H9 (cell line): ENCODE data around the gene BYSL. TPM values are rescaled to one million over a fixed set of nuclear protein-coding genes. Genes with fewer than 3 reads are reported as not detected.

ENCODE experiments used
- DNase-seq: peaks from one replicate; pipeline ENCODE4 v3.0.0-alpha.2; 2017
- H2AFZ ChIP-seq: one replicate; pipeline ENCODE4 v1.6.1; 2013; ENCODE audit warnings: mild to moderate bottlenecking, low read length, control low read depth, moderate library complexity
- H2AK5ac ChIP-seq: 2 replicates; pipeline ENCODE4 v1.6.1; 2013; ENCODE audit warnings: low read length, control low read depth, mixed read lengths; ENCODE audit not compliant: insufficient read length
- H2BK120ac ChIP-seq: one replicate; pipeline ENCODE4 v1.6.1; 2013; ENCODE audit warnings: low read depth, mild to moderate bottlenecking, low read length, control low read depth, inconsistent platforms; ENCODE audit not compliant: poor library complexity, severe bottlenecking
- H2BK12ac ChIP-seq: 2 replicates; pipeline ENCODE4 v1.6.1; 2013; ENCODE audit warnings: low read length, control low read depth, mixed read lengths, low read depth; ENCODE audit not compliant: insufficient read length
- H2BK15ac ChIP-seq: 2 replicates; pipeline ENCODE4 v1.6.1; 2013; ENCODE audit warnings: low read depth, low read length, control low read depth
- H2BK20ac ChIP-seq: one replicate; pipeline ENCODE4 v1.6.1; 2013; ENCODE audit warnings: low read depth, mild to moderate bottlenecking, low read length, control low read depth, inconsistent platforms; ENCODE audit not compliant: poor library complexity, severe bottlenecking
- H2BK5ac ChIP-seq: 2 replicates; pipeline ENCODE4 v1.6.1; 2013; ENCODE audit warnings: low read length, control low read depth, mixed read lengths; ENCODE audit not compliant: insufficient read length
- H3K14ac ChIP-seq: 2 replicates; pipeline ENCODE4 v1.6.1; 2013; ENCODE audit warnings: low read length, control low read depth; ENCODE audit not compliant: insufficient read depth
- H3K18ac ChIP-seq: 2 replicates; pipeline ENCODE4 v1.6.1; 2013; ENCODE audit warnings: low read depth, mild to moderate bottlenecking, mixed read lengths, low read length, control low read depth; ENCODE audit not compliant: insufficient read length
- H3K23ac ChIP-seq: 2 replicates; pipeline ENCODE4 v1.6.1; 2013; ENCODE audit warnings: low read length, control low read depth, mixed read lengths, low read depth; ENCODE audit not compliant: insufficient read length
- H3K23me2 ChIP-seq: 2 replicates; pipeline ENCODE4 v1.6.1; 2013; ENCODE audit warnings: low read depth, mild to moderate bottlenecking, mixed read lengths, low read length, control low read depth; ENCODE audit not compliant: insufficient read length, poor library complexity, severe bottlenecking
- H3K27ac ChIP-seq: 2 replicates; pipeline ENCODE4 v1.5.1; 2013; ENCODE audit warnings: low read length, control low read depth, mixed read lengths, low read depth; ENCODE audit not compliant: insufficient read length
- H3K27me3 ChIP-seq: 2 replicates; pipeline ENCODE4 v1.6.1; 2013; ENCODE audit warnings: low read length, control low read depth, inconsistent platforms; ENCODE audit not compliant: insufficient read depth
- H3K4ac ChIP-seq: 2 replicates; pipeline ENCODE4 v1.6.1; 2013; ENCODE audit warnings: low read depth, mild to moderate bottlenecking, control low read depth, inconsistent platforms, low read length, moderate library complexity
- H3K4me1 ChIP-seq: 2 replicates; pipeline ENCODE4 v1.6.1; 2013; ENCODE audit warnings: low read length, control low read depth, inconsistent platforms; ENCODE audit not compliant: insufficient read depth
- H3K4me2 ChIP-seq: 2 replicates; pipeline ENCODE4 v1.6.1; 2013; ENCODE audit warnings: low read length, control low read depth, mixed read lengths; ENCODE audit not compliant: insufficient read length, insufficient read depth
- H3K56ac ChIP-seq: 2 replicates; pipeline ENCODE4 v1.6.1; 2013; ENCODE audit warnings: low read depth, mild to moderate bottlenecking, mixed read lengths, low read length, control low read depth; ENCODE audit not compliant: insufficient read length
- H3K79me1 ChIP-seq: 2 replicates; pipeline ENCODE4 v1.6.1; 2013; ENCODE audit warnings: low read depth, mild to moderate bottlenecking, moderate library complexity, low read length, control low read depth, inconsistent platforms; ENCODE audit not compliant: insufficient read depth, poor library complexity, severe bottlenecking
- H3K79me2 ChIP-seq: 2 replicates; pipeline ENCODE4 v1.6.1; 2013; ENCODE audit warnings: low read length, control low read depth, inconsistent platforms; ENCODE audit not compliant: insufficient read depth
- H3K9ac ChIP-seq: 2 replicates; pipeline ENCODE4 v1.6.1; 2013; ENCODE audit warnings: low read length, control low read depth, mixed read lengths; ENCODE audit not compliant: insufficient read length; ENCODE audit errors: extremely low read depth
- H3K9me3 ChIP-seq: one replicate; pipeline ENCODE4 v1.6.1; 2013; ENCODE audit warnings: low read depth, low read length, inconsistent platforms; ENCODE audit not compliant: control insufficient read depth
- H3T11ph ChIP-seq: one replicate; pipeline ENCODE4 v1.6.1; 2013; ENCODE audit warnings: mild to moderate bottlenecking, low read length, control low read depth, inconsistent platforms
- H4K20me1 ChIP-seq: one replicate; pipeline ENCODE4 v1.6.1; 2013; ENCODE audit not compliant: control insufficient read depth, insufficient read length, insufficient read depth
- H4K5ac ChIP-seq: 2 replicates; pipeline ENCODE4 v1.6.1; 2013; ENCODE audit warnings: low read depth, mild to moderate bottlenecking, mixed read lengths, low read length, control low read depth; ENCODE audit not compliant: insufficient read length
- H4K8ac ChIP-seq: replicated peaks from 2 replicates; pipeline ENCODE4 v1.6.1; 2013; ENCODE audit warnings: low read length, control low read depth, mixed read lengths, low read depth; ENCODE audit not compliant: insufficient read length
- H4K91ac ChIP-seq: 2 replicates; pipeline ENCODE4 v1.6.1; 2013; ENCODE audit warnings: low read depth, mild to moderate bottlenecking, moderate library complexity, mixed read lengths, low read length, control low read depth; ENCODE audit not compliant: insufficient read length
- H3K27ac Mint-ChIP-seq, 3 experiments: 2 replicates in 2 of 3; 3 replicates in 1 of 3; pipeline ENCODE4 v1.8.0; 2020 to 2021; ENCODE audit warnings: mixed read lengths in 3 of 3, mild to moderate bottlenecking in 1 of 3, moderate library complexity in 1 of 3
- H3K27me3 Mint-ChIP-seq: 2 replicates; pipeline ENCODE4 v1.8.0; 2021; ENCODE audit warnings: low read depth, mild to moderate bottlenecking, moderate library complexity, mixed read lengths
- H3K36me3 Mint-ChIP-seq, 3 experiments: 2 replicates in 2 of 3; 3 replicates in 1 of 3; pipeline ENCODE4 v1.8.0; 2020 to 2021; ENCODE audit warnings: low read depth in 3 of 3, mixed read lengths in 3 of 3; ENCODE audit not compliant: insufficient read depth in 1 of 3
- H3K4me1 Mint-ChIP-seq, 2 experiments: 2 replicates each; pipeline ENCODE4 v1.8.0; 2020; ENCODE audit warnings: mixed read lengths in 2 of 2
- H3K4me3 Mint-ChIP-seq, 2 experiments: 2 replicates in 1 of 2; 3 replicates in 1 of 2; pipeline ENCODE4 v1.8.0; 2020 to 2021; ENCODE audit warnings: mild to moderate bottlenecking in 2 of 2, mixed read lengths in 2 of 2, moderate library complexity in 1 of 2
- H3K9me3 Mint-ChIP-seq, 2 experiments: 2 replicates in 1 of 2; 3 replicates in 1 of 2; pipeline ENCODE4 v1.8.0; 2020; ENCODE audit warnings: mild to moderate bottlenecking in 2 of 2, mixed read lengths in 2 of 2, moderate library complexity in 1 of 2
- WGBS: extraction: QIAGEN DNeasy Blood & Tissue Kit; methylation state at CpG from one replicate; pipeline ENCODE4 v1.1.7; 2013; ENCODE audit warnings: missing lambda C conversion rate, low lambda C conversion rate, mixed read lengths; ENCODE audit not compliant: insufficient read length; ENCODE audit errors: extremely low coverage; 5-methylcytosine and 5-hydroxymethylcytosine counted together
- total RNA-seq: library from RNA; stranded (reverse); gene quantifications from 2 replicates; pipeline ENCODE4 v1.2.1, GENCODE V29; 2021
- TF ChIP-seq, protein P1 (sequence below): fragments of 200-600 bp; sonication (generic); conservative IDR thresholded peaks from 3 replicates; pipeline ENCODE4 v1.8.0; 2021; ENCODE audit warnings: antibody characterized with exemption, mild to moderate bottlenecking

BYSL gene
- total RNA-seq, 1 experiment from 2014 or later = 71.1 TPM

DNA sequence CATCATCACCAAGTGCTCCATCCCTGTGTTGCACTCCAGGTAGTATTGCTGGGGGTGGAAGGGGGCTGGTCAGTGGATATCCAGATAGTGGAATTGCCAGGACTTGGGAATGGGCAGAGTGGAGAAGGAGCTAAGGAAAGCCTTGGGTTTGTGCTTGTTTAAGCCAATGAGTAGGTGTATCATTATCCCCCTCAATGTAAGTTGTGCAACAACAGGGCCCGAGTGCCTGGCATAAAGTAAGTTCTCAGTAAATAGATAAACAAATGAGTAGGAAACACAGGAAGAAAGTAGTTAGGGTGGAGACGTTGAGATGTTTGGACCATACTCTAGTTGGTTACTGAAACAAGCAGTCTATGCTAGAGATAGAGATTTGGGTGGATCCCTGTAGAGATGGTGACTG is 10.5 kb downstream of the BYSL start:
- H3K23ac ChIP-seq = no peak overlapping the region
- no peak overlapping the region for H3K27ac ChIP-seq
- Mint-ChIP-seq H3K9me3 (no peaks in the 10 kb centered on the region), H3K27ac (no peak overlapping the region), H3K4me3 (no peak overlapping the region), H3K27me3 (no peaks in the 10 kb centered on the region; the same call in 1 of the 2 replicates), H3K4me1 (peaks cover 7 to 8% of the 10 kb centered on the region in 2 experiments), H3K36me3 (peaks cover 48 to 91% (median 72%) of the 10 kb centered on the region in 3 experiments)
- H2BK12ac ChIP-seq = no peak overlapping the region
- H2BK120ac ChIP-seq = no peak overlapping the region
- no peak overlapping the region for H2BK15ac ChIP-seq
- no peak overlapping the region for H4K5ac ChIP-seq
- H3K23me2 ChIP-seq = no peaks in the 10 kb centered on the region
- peaks cover 3% of the 10 kb centered on the region for H4K20me1 ChIP-seq
- H3K79me2 ChIP-seq = no peaks in the 10 kb centered on the region
- H3K14ac ChIP-seq = no peak overlapping the region
- no peak overlapping the region for H4K91ac ChIP-seq
- no peak overlapping the region for H4K8ac ChIP-seq
- no peak overlapping the region for H2BK20ac ChIP-seq
- TF ChIP-seq, protein P1, sequence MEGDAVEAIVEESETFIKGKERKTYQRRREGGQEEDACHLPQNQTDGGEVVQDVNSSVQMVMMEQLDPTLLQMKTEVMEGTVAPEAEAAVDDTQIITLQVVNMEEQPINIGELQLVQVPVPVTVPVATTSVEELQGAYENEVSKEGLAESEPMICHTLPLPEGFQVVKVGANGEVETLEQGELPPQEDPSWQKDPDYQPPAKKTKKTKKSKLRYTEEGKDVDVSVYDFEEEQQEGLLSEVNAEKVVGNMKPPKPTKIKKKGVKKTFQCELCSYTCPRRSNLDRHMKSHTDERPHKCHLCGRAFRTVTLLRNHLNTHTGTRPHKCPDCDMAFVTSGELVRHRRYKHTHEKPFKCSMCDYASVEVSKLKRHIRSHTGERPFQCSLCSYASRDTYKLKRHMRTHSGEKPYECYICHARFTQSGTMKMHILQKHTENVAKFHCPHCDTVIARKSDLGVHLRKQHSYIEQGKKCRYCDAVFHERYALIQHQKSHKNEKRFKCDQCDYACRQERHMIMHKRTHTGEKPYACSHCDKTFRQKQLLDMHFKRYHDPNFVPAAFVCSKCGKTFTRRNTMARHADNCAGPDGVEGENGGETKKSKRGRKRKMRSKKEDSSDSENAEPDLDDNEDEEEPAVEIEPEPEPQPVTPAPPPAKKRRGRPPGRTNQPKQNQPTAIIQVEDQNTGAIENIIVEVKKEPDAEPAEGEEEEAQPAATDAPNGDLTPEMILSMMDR = no peak
- no peak overlapping the region for H3K4ac ChIP-seq
- H2BK5ac ChIP-seq = no peak overlapping the region
- no peak overlapping the region for H3K9ac ChIP-seq
- no peaks in the 10 kb centered on the region for H3K9me3 ChIP-seq
- no peaks in the 10 kb centered on the region for H3K4me1 ChIP-seq
- no peak overlapping the region for H3T11ph ChIP-seq
- no peaks in the 10 kb centered on the region for H3K27me3 ChIP-seq
- no peak overlapping the region for H2AFZ ChIP-seq
- H3K4me2 ChIP-seq = no peak overlapping the region
- H2AK5ac ChIP-seq = no peak overlapping the region
- H3K79me1 ChIP-seq = peaks cover 11% of the 10 kb centered on the region
- H3K56ac ChIP-seq = no peak overlapping the region
- no CpG with 5 or more reads among the region's 2 CpGs for WGBS
- no peak overlapping the region for H3K18ac ChIP-seq
- no peak for DNase-seq
